Kidney tubule cell (primary cell): Measurements from ENCODE around the gene DMTF1.
"Not testable (repeated sequence)": the region's sequence is repeated elsewhere in the genome, so short reads cannot be mapped to it uniquely, and the experiment has no call there.

Experiments used
- DNase-seq: peaks from one replicate; pipeline ENCODE4 v3.0.0-alpha.2; 2018; ENCODE audit warnings: low spot score

Gene DMTF1

GRCh38 chr7:87199241-87199640 lies 47.0 kb downstream of the DMTF1 start:
- DNase-seq: no peak

GRCh38 chr7:87199700-87200450 lies 47.6 kb downstream of the DMTF1 start:
- DNase-seq: no peak

GRCh38 chr7:87202208-87202607 lies 50.0 kb downstream of the DMTF1 start:
- DNase-seq: no peak

- DNase-seq: no peak
These were observed 50.5 kb downstream of the DMTF1 start for GRCh38 chr7:87202705-87203104.

- not testable (repeated sequence) for DNase-seq
These were observed 51.7 kb downstream of the DMTF1 start for GRCh38 chr7:87203929-87204328.

GRCh38 chr7:87204933-87205332 lies 52.7 kb downstream of the DMTF1 start:
- DNase-seq: no peak

GRCh38 chr7:87205701-87206100 lies 53.4 kb downstream of the DMTF1 start:
- DNase-seq: not testable (repeated sequence)

- peak; percentile 70 for DNase-seq
These were observed 54.1 kb downstream of the DMTF1 start for GRCh38 chr7:87206361-87206760.

GRCh38 chr7:87209295-87209924 lies 57.2 kb downstream of the DMTF1 start:
- no peak for DNase-seq

- DNase-seq: no peak
These were observed 58.3 kb downstream of the DMTF1 start for GRCh38 chr7:87210506-87210905.

GRCh38 chr7:87212498-87212897 lies 60.2 kb downstream of the DMTF1 start:
- DNase-seq: no peak

GRCh38 chr7:87213252-87213651 lies 61.0 kb downstream of the DMTF1 start:
- DNase-seq: peak; percentile 17

GRCh38 chr7:87213811-87214210 lies 61.6 kb downstream of the DMTF1 start:
- peak; percentile 47 for DNase-seq

GRCh38 chr7:87215046-87215445 lies 62.8 kb downstream of the DMTF1 start:
- DNase-seq: no peak

- peak; percentile 98 for DNase-seq
These were observed 64.7 kb downstream of the DMTF1 start for GRCh38 chr7:87216701-87217508.

- DNase-seq: peak; percentile 17
These were observed 65.9 kb downstream of the DMTF1 start for GRCh38 chr7:87217983-87218653.

- DNase-seq: peak; percentile 74
These were observed 66.7 kb downstream of the DMTF1 start for GRCh38 chr7:87218796-87219544.

- DNase-seq: peak; percentile 79
These were observed 67.3 kb downstream of the DMTF1 start, which contains the start of gene TMEM243 for GRCh38 chr7:87219545-87220025. Gene TMEM243, minus strand, starts transcription at chr7:87219732. Its CDS starts 229 bp downstream, at chr7:87219503.

GRCh38 chr7:87220026-87220733 lies 67.9 kb downstream of the DMTF1 start:
- peak; percentile 89 for DNase-seq

- peak; percentile 53 for DNase-seq
These were observed 68.5 kb downstream of the DMTF1 start for GRCh38 chr7:87220734-87221215.
